Transverse colon (tissue), 4 donors: ENCODE measurements around the gene SIGLEC15.

Source experiments
- CTCF ChIP-seq, 5 experiments: fragments of 200-600 bp in 3 of 5; fragments of 450-650 bp in 2 of 5; sonication (generic) in 3 of 5; IDR thresholded peaks; 1 replicate in 2 of 5; 2 replicates in 3 of 5; pipeline ENCODE4 v1.5.1; 2016 to 2017; ENCODE audit warnings: antibody characterized with exemption in 5 of 5, inconsistent platforms in 3 of 5, mild to moderate bottlenecking in 2 of 5, moderate library complexity in 1 of 5
- POLR2AphosphoS5 ChIP-seq, 3 donors: sonication (generic); formaldehyde crosslinking; IDR thresholded peaks; one replicate each; pipeline ENCODE4 v1.6.1; 2016; ENCODE audit warnings: antibody characterized with exemption in 3 of 3

- TF ChIP-seq CTCF (IDR thresholded peaks at IDR 0.05) = no peak
- TF ChIP-seq POLR2AphosphoS5 (IDR thresholded peaks at IDR 0.05) = no peak
These were observed 7.9 kb upstream of the SIGLEC15 start for GRCh38 chr18:45817543-45817942.
